ENCODE results near the gene MAN2B2.

DNA sequence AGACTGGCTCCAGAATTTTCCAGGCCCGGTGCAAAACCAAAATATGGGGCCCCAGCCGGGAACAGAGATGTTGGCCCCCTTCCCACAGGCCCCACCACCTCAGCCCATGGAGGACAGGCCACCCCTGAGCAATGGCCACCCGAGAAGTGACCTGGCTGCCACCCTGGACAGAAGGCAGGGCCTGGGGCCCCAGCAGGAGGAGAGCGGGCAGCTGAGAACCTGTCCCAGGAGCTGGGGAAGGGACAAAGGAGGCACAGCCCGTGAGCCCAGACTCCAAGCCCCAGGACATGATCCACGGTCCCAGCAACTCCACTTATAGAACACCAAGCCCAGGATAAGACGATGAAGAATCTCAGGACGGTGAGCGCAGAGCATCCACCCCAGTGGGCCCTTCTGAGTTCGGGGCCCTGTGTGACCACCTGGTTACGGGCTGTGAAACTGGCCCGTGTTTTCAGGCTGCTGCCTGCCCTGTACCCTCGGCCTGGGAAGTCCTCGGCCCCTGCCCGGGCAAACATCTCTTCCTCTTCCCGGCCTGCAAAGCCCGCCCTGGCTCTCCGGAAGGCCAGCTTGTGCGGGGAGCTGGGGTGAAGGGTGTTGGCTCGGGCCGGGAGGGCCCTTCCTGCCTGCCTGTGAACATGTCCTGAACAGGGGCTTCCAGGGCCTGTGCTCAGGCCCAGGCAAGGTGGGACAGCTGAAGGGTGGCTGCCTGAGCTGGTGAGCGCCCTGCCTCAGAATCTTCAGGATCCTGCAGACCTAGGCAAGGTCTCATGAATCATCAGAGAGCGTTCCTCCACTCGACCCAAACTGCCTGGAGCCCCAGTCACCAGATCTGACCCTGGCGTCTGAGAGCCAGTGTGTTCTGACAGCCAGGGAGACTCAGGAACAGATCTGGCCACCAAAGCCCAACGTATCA is 47.0 kb upstream of the MAN2B2 start:
- TF ChIP-seq, protein P1, sequence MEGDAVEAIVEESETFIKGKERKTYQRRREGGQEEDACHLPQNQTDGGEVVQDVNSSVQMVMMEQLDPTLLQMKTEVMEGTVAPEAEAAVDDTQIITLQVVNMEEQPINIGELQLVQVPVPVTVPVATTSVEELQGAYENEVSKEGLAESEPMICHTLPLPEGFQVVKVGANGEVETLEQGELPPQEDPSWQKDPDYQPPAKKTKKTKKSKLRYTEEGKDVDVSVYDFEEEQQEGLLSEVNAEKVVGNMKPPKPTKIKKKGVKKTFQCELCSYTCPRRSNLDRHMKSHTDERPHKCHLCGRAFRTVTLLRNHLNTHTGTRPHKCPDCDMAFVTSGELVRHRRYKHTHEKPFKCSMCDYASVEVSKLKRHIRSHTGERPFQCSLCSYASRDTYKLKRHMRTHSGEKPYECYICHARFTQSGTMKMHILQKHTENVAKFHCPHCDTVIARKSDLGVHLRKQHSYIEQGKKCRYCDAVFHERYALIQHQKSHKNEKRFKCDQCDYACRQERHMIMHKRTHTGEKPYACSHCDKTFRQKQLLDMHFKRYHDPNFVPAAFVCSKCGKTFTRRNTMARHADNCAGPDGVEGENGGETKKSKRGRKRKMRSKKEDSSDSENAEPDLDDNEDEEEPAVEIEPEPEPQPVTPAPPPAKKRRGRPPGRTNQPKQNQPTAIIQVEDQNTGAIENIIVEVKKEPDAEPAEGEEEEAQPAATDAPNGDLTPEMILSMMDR (IDR thresholded peaks at IDR 0.05 in 2 of 3, conservative IDR thresholded peaks at IDR 0.05 in 1 of 3; ENCODE audit: insufficient read depth in 2 of 3, low read depth in 1 of 3, low read length in 3 of 3), result no peak
- no peak for TF ChIP-seq SAP30 (IDR thresholded peaks at IDR 0.05; ENCODE audit: borderline replicate concordance, insufficient read depth, low read depth, low read length, poor library complexity, severe bottlenecking)
- TF ChIP-seq NFIC (IDR thresholded peaks at IDR 0.05), result no peak
- no peak for TF ChIP-seq REST (IDR thresholded peaks at IDR 0.05; ENCODE audit: borderline replicate concordance)
- no peak for TF ChIP-seq REST (CRISPR knock-in tag; IDR thresholded peaks at IDR 0.05; ENCODE audit: low read depth)
- no peak for TF ChIP-seq ZNF77 (CRISPR knock-in tag; IDR thresholded peaks at IDR 0.05)

Data from K562 (cell line).